D721Med (cell line): ENCODE measurements around the gene NUP214.

Source experiments
- DNase-seq: peaks from one replicate; pipeline ENCODE4 v3.0.0; 2011; ENCODE audit warnings: low spot score; ENCODE audit not compliant: insufficient read length
- FAIRE-seq: peaks from 2 replicates; lab custom pipeline; 2011; peaks lifted over from hg19 to GRCh38; lab: Jason Lieb, UNC
- CTCF ChIP-seq: IDR thresholded peaks from 2 replicates; pipeline ENCODE4 v1.5.1; 2012; ENCODE audit warnings: mild to moderate bottlenecking, control low read depth; ENCODE audit not compliant: insufficient read depth; ENCODE audit errors: missing control alignments

The NUP214 gene

DNA sequence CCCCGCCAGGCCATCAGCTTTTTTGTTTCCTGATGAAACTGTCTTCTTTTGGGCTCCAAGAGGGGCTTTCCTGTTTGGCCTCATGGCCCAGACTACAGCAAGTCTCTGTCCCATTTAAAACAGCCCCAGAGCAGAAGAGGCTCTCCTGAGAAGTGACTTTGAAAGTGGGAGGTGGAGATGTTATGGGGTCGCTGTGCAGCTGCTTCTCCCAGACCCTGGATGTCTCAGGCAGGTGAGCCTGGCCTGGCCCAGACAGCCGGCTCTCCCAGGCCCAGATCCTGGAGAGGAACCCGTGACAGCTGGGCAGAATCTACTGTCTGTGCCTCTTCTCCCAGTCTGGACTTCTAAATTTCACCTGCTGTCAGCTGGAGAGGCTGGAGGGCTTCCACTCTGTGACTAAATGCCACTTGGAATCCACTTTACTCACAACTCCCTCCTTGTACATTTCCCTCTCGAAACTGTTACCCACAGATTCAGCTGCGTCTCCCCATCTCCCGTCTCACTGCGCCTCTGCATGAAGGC, 130.4 kb downstream of the NUP214 start:
- FAIRE-seq (no peak), DNase-seq (no peak)
- no peak for TF ChIP-seq CTCF

DNA sequence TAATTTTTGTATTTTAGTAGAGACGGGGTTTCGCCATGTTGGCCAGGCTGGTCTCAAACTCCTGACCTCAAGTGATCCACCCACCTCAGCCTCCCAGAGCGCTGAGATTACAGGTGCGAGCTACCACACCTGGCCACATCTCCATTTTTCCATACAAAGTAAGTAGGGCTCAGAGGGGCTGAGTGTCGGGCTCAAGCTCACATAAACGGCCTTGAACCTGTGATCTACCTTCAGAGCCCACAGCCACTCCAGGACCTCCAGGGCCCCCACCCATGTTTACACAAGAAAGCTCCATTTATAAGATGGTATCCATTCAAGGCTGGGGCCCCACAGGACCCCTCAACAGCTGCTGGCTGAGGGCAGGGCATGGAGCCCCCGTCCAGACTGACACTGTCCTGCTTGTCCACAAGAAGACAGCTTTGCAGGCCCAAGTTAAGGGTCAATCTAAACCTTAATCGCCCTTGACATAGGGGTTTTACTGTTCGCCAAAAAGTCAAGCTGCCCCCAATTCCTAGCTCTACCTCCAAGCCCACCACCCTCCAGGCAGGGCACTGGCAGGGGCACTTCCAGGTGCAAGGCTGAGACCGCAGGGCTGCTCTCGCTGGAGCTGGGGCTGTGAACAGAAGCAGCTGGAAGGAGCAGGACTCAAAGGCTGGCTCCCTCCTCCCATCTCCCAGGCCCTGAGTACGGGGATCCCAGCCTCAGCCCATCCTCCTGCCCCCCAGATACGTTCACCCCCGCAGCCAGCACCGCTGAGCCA, 132.1 kb downstream of the NUP214 start:
- no peak for TF ChIP-seq CTCF
- DNase-seq (no peak), FAIRE-seq (no peak)

- no peak for FAIRE-seq
- no peak for DNase-seq
- no peak for TF ChIP-seq CTCF
Observed at GRCh38 chr9:131258186-131258585, 132.8 kb downstream of the NUP214 start.

DNA sequence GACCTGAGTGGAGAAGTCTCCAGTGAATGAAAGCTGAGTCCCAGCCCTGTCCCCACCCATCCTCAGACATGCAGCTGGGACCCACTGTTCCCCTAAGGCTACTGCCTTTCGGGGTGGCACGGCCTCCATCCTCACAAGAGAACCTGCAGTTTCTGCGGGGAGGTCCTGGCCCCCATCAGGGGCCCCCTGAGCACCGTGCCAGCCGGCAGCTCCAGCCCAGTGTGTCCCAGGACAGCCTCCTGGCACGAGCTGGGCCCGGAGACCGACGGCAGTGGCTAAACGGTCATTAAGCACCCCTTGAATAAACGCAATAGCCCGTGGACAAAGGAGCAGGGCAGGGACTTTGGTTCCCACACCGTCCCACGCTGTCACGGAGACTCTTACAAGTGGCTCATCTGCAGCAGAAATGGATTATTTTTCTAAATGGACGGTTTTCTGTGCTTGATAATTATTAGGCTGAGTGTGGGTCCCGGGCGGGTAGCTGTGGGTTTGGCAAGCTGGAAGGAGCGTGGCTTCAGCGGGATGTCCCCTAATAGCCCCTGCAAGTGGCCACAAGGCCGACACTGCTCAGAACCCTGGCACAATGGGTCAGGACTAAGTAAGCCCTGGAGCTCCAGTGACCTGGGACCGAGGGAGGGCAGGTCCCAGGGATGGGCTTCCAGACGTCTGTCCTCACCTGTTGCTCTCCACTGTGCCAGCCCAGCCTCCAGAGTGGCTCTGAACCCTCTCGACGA, 133.5 kb downstream of the NUP214 start:
- no peak for DNase-seq
- no peak for TF ChIP-seq CTCF
- no peak for FAIRE-seq

- no peak for TF ChIP-seq CTCF
- DNase-seq (no peak), FAIRE-seq (no peak)
Observed at GRCh38 chr9:131259432-131259898, 134.1 kb downstream of the NUP214 start.

DNA sequence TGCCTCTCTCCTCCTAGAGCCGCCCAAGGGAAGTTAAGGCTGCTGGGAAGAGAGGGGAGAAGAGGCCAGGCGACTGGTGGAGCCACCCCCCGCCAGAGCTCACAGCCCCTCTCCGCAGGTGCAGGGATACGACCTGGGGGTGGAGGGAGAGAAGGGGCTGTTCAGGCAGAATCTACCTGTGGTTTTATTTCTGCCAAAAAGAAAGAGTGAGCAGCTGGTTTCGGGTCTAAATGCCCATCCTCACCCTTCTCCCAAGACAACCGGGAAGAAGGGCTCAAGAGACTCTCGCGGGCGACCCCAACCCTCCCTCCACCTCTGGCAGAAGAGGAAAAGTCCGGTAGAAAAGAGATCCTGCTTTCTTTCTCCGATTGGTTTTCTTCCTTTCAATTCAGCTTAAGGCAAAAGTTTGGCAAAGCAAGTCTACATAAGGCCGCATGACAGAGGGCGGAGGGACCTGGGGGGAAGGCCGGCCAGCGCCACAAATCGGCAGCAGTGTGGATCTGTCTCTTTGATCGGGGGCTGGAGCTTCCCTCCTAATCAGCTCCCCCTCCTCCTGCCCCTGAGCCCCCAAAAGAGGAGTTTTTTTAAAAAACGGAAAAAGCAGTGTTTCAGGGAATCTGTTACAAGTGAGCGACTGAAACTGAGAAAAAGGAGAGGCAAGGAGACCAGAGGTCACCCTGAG, 134.7 kb downstream of the NUP214 start:
- FAIRE-seq (no peak), DNase-seq (no peak)
- no peak for TF ChIP-seq CTCF
